Spleen (tissue), 11 donors: ENCODE measurements around the gene TMEM131. TPM values are rescaled to one million over a fixed set of nuclear protein-coding genes. Genes with fewer than 3 reads are reported as not detected.

ENCODE experiments used
- DNase-seq: peaks from one replicate; pipeline ENCODE4 v3.0.0-alpha.2; 2020
- H3K27ac ChIP-seq, 8 donors: fragments of 200-600 bp; sonication (generic) in 7 of 8; 1 replicate in 4 of 8; 2 replicates in 4 of 8; pipeline versions ENCODE4 v1.5.0 to v1.8.0; 2016 to 2021; ENCODE audit warnings: inconsistent platforms in 4 of 8, mild to moderate bottlenecking in 4 of 8, moderate library complexity in 1 of 8
- H3K27me3 ChIP-seq, 7 donors: fragments of 200-600 bp; sonication (generic) in 6 of 7; replicated peaks in 1 of 7; 1 replicate in 4 of 7; 2 replicates in 3 of 7; pipeline versions ENCODE4 v1.5.0 to v1.8.0; 2016 to 2021; ENCODE audit warnings: inconsistent platforms in 3 of 7, mild to moderate bottlenecking in 1 of 7
- H3K36me3 ChIP-seq, 6 donors: fragments of 200-600 bp; sonication (generic) in 5 of 6; 1 replicate in 4 of 6; 2 replicates in 2 of 6; pipeline versions ENCODE4 v1.5.0 to v1.8.0; 2016 to 2021; ENCODE audit warnings: inconsistent platforms in 2 of 6
- H3K4me1 ChIP-seq, 6 donors: fragments of 200-600 bp; sonication (generic) in 5 of 6; 1 replicate in 3 of 6; 2 replicates in 3 of 6; pipeline versions ENCODE4 v1.5.0 to v1.8.0; 2016 to 2021; ENCODE audit warnings: inconsistent platforms in 3 of 6
- H3K4me3 ChIP-seq, 8 donors: fragments of 200-600 bp; sonication (generic) in 7 of 8; 1 replicate in 4 of 8; 2 replicates in 4 of 8; pipeline versions ENCODE4 v1.5.0 to v1.8.0; 2016 to 2021; ENCODE audit warnings: inconsistent platforms in 4 of 8, mild to moderate bottlenecking in 4 of 8, moderate library complexity in 2 of 8
- H3K9me3 ChIP-seq, 8 donors: fragments of 200-600 bp; sonication (generic) in 7 of 8; 1 replicate in 4 of 8; 2 replicates in 4 of 8; pipeline versions ENCODE4 v1.5.0 to v1.8.0; 2016 to 2021; ENCODE audit warnings: inconsistent platforms in 4 of 8
- POLR2A ChIP-seq, 3 donors: fragments of 450-650 bp; IDR thresholded peaks; one replicate each; pipeline ENCODE4 v1.5.1; 2017; ENCODE audit warnings: antibody characterized with exemption in 3 of 3, mild to moderate bottlenecking in 1 of 3
- POLR2AphosphoS5 ChIP-seq, 3 donors: sonication (generic); formaldehyde crosslinking; IDR thresholded peaks; one replicate each; pipeline ENCODE4 v1.5.1; 2017; ENCODE audit warnings: antibody characterized with exemption in 3 of 3
- WGBS, 5 donors: extraction: QIAGEN DNeasy Blood & Tissue Kit in 3 of 5; methylation state at CpG; one replicate each; pipeline versions ENCODE4 v1.1.5 to v1.1.7; 2013 to 2018; 5-methylcytosine and 5-hydroxymethylcytosine counted together
- intact Hi-C: fragments of 100-400 bp; cut with DNase I; formaldehyde crosslinking; loops from one replicate; pipeline ENCODE4 v1.15.0; 2023; ENCODE audit warnings: low total_unique reads
- polyA plus RNA-seq, 3 donors: library from polyadenylated mRNA; stranded (reverse); fragments of 200-250 nt; gene quantifications; one replicate each; pipeline ENCODE4 v1.2.1, GENCODE V29; 2013
- total RNA-seq, 7 donors: library from RNA; depleted of rRNA in 3 of 7; stranded (reverse); fragments of >200 nt in 3 of 7; fragmentation: NEBNext Ultra II Directional in 4 of 7; extraction: Animal tissue kit (Norgen Biotek cat#: 25700) in 4 of 7; gene quantifications; one replicate each; pipeline versions ENCODE4 v1.1.0 to v1.2.1, GENCODE V29; 2016 to 2021
- TF ChIP-seq, protein P1 (sequence below), 11 experiments: fragments of 200-600 bp in 7 of 11; fragments of 450-650 bp in 4 of 11; sonication (generic) in 4 of 11; IDR thresholded peaks in 8 of 11; conservative IDR thresholded peaks in 3 of 11; 1 replicate in 7 of 11; 2 replicates in 4 of 11; pipeline versions ENCODE4 v1.4.0 to v1.8.0; 2016 to 2021; ENCODE audit warnings: antibody characterized with exemption in 11 of 11, inconsistent platforms in 4 of 11, mild to moderate bottlenecking in 1 of 11
- donor health status: healthy with polysubstance abuse.
- donor health status: DM: no; HTN: no; CAD: no; lungs with moderate emphysema.
- donor health status: DM: no; HTN: no; CAD: no.
- donor health status: Bipolar disorder and iron deficiency.
- donor health status: healthy.
- donor health status: DM: no; HTN: no; CAD: no.
- donor health status: DM: yes; HTN: yes; CAD: no.

TMEM131 gene
- total and polyA plus RNA-seq, 10 donors = 9.2 to 74.0 (median 61.6) TPM

DNA sequence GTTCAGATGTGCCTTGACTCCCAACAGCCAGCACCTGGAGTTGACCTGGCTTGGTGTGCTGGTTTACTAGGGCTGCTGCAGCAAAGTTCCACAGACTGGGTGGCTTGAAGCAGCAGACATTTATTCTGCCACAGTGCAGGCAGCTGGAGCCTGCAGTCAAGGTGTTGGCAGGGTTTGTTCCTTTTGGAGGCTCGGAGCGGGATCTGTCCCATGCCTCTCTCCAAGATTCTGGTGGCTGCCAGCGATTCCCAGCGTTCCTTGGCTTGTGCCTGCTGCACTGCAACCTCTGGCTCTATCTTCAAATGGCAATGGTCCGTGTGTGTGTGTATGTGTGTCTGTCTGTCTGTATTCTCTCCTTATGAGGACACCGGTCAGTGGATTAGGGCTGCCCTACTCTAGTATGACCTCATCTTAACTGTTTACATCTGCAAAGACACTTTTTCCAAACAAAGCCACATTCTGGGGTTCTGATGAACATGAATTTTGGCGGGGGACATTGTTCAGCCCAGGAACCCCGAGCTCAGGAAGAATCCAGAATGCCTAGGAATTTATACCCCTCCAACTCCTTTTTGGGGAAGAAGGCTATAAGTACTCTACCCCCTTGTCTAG is 44.7 kb upstream of the TMEM131 start:
- WGBS, 5 donors = 86 to 95% (median 92%) methylated on average over 7 to 8 of the region's 8 CpGs
- H3K9me3 ChIP-seq = peaks cover 3 to 31% (median 27%) of the 10 kb centered on the region in 8 donors
- no peaks in the 10 kb centered on the region for H3K27me3 ChIP-seq
- no peak for DNase-seq
- H3K4me1 ChIP-seq = peaks cover 0 to 25% (median 11%) of the 10 kb centered on the region in 6 donors
- no peaks in the 10 kb centered on the region for H3K36me3 ChIP-seq
- TF ChIP-seq POLR2A (IDR thresholded peaks at IDR 0.05) (no peak), POLR2AphosphoS5 (IDR thresholded peaks at IDR 0.05) (no peak)
- TF ChIP-seq, protein P1, sequence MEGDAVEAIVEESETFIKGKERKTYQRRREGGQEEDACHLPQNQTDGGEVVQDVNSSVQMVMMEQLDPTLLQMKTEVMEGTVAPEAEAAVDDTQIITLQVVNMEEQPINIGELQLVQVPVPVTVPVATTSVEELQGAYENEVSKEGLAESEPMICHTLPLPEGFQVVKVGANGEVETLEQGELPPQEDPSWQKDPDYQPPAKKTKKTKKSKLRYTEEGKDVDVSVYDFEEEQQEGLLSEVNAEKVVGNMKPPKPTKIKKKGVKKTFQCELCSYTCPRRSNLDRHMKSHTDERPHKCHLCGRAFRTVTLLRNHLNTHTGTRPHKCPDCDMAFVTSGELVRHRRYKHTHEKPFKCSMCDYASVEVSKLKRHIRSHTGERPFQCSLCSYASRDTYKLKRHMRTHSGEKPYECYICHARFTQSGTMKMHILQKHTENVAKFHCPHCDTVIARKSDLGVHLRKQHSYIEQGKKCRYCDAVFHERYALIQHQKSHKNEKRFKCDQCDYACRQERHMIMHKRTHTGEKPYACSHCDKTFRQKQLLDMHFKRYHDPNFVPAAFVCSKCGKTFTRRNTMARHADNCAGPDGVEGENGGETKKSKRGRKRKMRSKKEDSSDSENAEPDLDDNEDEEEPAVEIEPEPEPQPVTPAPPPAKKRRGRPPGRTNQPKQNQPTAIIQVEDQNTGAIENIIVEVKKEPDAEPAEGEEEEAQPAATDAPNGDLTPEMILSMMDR (IDR thresholded peaks at IDR 0.05 in 8 of 11, conservative IDR thresholded peaks at IDR 0.05 in 3 of 11) = no peak
- H3K27ac ChIP-seq = no peak overlapping the region
- no peak overlapping the region for H3K4me3 ChIP-seq
- intact Hi-C loops = no loop called here

DNA sequence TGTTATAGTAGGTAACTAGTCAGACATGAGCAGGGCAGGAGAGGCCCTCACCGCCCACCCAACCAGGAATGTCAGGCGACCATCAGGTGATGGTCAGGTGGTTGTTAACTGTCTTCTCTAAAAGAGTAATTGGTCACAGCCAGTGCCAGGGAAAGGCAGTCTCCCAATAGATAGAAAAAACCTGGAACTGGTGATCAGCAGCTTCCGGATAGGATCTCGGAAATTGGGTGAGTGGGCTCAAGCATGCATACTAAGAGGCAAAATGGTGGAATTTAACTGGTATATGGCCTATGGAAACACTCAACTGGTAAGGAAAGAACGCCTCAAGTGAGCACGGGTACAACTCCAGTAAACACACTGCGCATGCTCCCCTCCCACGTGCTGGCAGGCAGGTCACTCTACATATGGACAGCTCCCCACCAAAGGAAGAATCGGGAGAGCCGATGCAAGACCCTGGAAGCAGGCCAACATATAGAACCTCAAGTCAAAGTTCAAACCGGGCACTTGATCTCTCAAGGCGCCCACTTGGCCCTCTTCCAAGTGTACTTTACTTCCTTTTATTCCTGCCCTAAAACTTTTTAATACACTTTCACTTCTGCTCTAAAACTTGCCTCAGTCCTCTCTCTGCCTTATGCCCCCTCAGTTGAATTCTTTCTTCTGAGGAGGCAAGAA is 43.5 kb upstream of the TMEM131 start:
- no peak overlapping the region for H3K27ac ChIP-seq
- no peaks in the 10 kb centered on the region for H3K36me3 ChIP-seq
- intact Hi-C loops = no loop called here
- H3K4me3 ChIP-seq = no peak overlapping the region
- H3K27me3 ChIP-seq = no peaks in the 10 kb centered on the region
- H3K4me1 ChIP-seq = peaks cover 0 to 25% (median 11%) of the 10 kb centered on the region in 6 donors
- peaks cover 3 to 18% (median 15%) of the 10 kb centered on the region in 8 donors for H3K9me3 ChIP-seq
- 63 to 72% (median 64%) methylated on average over 12 of the region's 12 CpGs for WGBS, 5 donors
- TF ChIP-seq, protein P1 (IDR thresholded peaks at IDR 0.05 in 8 of 11, conservative IDR thresholded peaks at IDR 0.05 in 3 of 11) = no peak
- no peak for TF ChIP-seq POLR2A (IDR thresholded peaks at IDR 0.05)
- no peak for TF ChIP-seq POLR2AphosphoS5 (IDR thresholded peaks at IDR 0.05)
- DNase-seq = no peak

DNA sequence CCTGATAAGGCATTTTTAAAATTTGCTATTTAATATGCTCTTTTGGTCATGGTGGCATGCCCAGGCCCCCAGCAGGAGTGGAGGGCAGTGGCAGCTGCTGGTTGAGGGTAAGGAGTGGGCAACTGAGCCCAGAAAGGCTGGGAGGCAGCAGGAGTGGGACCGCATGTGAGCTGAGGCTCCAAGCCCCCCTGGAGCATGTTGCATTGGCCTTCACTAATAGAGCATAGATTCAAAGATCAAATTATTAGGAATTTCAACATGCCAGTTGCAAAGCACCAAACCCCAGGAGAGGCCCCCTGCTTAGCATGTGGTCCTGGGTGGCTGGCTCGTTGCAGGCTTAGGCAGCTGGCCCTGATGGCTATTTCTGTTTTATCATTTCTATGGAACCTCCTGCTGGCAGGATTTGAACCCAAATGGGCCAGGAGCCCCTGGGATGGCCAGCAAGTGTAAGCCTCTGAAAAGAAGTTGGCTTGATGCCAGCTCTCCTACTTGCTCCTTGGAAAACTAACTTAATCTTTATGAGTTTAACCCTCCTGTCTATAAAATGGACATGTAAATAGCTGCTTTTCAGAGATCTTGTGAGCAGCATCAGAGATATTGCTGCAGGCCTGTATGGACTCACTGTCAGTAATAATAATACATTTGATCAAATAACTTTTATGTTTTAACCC is 42.1 kb upstream of the TMEM131 start:
- DNase-seq = no peak
- H3K4me1 ChIP-seq = peaks cover 0 to 25% (median 11%) of the 10 kb centered on the region in 6 donors
- intact Hi-C loops = no loop called here
- no peaks in the 10 kb centered on the region for H3K27me3 ChIP-seq
- no peaks in the 10 kb centered on the region for H3K36me3 ChIP-seq
- H3K9me3 ChIP-seq = peaks cover 0 to 4% (median under 1%) of the 10 kb centered on the region in 8 donors
- H3K27ac ChIP-seq = no peak overlapping the region
- 70 to 88% (median 84%) methylated on average over 2 of the region's 2 CpGs for WGBS, 5 donors
- TF ChIP-seq, protein P1 (IDR thresholded peaks at IDR 0.05 in 8 of 11, conservative IDR thresholded peaks at IDR 0.05 in 3 of 11) = no peak
- no peak for TF ChIP-seq POLR2AphosphoS5 (IDR thresholded peaks at IDR 0.05)
- TF ChIP-seq POLR2A (IDR thresholded peaks at IDR 0.05) = no peak
- H3K4me3 ChIP-seq = no peak overlapping the region

DNA sequence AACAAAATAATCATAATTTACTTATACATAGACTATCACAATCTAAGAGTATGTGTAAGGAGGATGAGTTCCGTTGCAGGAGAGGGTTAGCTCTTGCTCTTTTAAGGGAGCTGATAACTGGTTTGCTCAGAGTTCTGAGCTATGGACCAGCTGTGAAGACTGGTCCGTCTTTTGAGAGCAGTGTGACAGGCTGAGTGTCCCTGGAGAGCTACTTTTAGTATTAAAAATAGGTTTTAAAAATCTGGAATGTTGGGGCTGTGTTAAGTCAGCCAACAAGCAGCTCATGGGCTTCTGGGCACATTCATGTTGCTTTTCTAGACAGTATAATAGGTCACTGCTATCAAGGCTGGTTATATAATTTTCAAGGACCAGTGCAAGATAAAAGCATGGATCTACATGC is 41.5 kb upstream of the TMEM131 start:
- WGBS, 5 donors = 71 to 89% (median 84%) methylated on average over 2 of the region's 2 CpGs
- no peak for DNase-seq
- no peak overlapping the region for H3K27ac ChIP-seq
- no peaks in the 10 kb centered on the region for H3K9me3 ChIP-seq
- H3K4me3 ChIP-seq = no peak overlapping the region
- no peaks in the 10 kb centered on the region for H3K36me3 ChIP-seq
- H3K4me1 ChIP-seq = peaks cover 0 to 25% (median 11%) of the 10 kb centered on the region in 6 donors
- TF ChIP-seq POLR2AphosphoS5 (IDR thresholded peaks at IDR 0.05) (no peak), POLR2A (IDR thresholded peaks at IDR 0.05) (no peak)
- TF ChIP-seq, protein P1 (IDR thresholded peaks at IDR 0.05 in 8 of 11, conservative IDR thresholded peaks at IDR 0.05 in 3 of 11) = no peak
- H3K27me3 ChIP-seq = no peaks in the 10 kb centered on the region
- intact Hi-C loops = no loop called here
